ENCODE results near the gene GUCA2A. TPM values are rescaled to one million over a fixed set of nuclear protein-coding genes. Genes with fewer than 3 reads are reported as not detected.
A peak's percentile ranks its signal among the peaks of the same experiment; 100 is the strongest.

Gene GUCA2A
- total and polyA plus RNA-seq, 2 of the 13 experiments (the other 11 are each of a cell fraction or from before 2014, with no cell fraction given), result not detected

- TF ChIP-seq ELK4 (CRISPR knock-in tag; IDR thresholded peaks at IDR 0.05; ENCODE audit: borderline replicate concordance) (no peak), FOXK2 (IDR thresholded peaks at IDR 0.05) (no peak), HMG20A (CRISPR knock-in tag; IDR thresholded peaks at IDR 0.05; ENCODE audit: borderline replicate concordance) (no peak), ZFP36L2 (CRISPR knock-in tag; IDR thresholded peaks at IDR 0.05) (no peak), MEF2D (CRISPR knock-in tag; IDR thresholded peaks at IDR 0.05) (no peak), SRSF9 (IDR thresholded peaks at IDR 0.05; ENCODE audit: borderline replicate concordance, insufficient read depth, low read depth, low read length, poor library complexity, severe bottlenecking) (no peak)
Observed at GRCh38 chr1:42148166-42148565, 16.4 kb downstream of the GUCA2A start (continued).

GRCh38 chr1:42146626-42147320 is 17.8 kb downstream of the GUCA2A start:
- WGBS (ENCODE audit: low lambda C conversion rate), result 23% methylated on average over 14 of the region's 19 CpGs
- Histone ChIP-seq H3K4me2 (ENCODE audit: low read depth, low read length) (no peak overlapping the region), H3K4me3 (replicated peaks in 1 of 3; ENCODE audit: insufficient read depth in 1 of 3, low read depth in 2 of 3, low read length in 3 of 3) (no peak overlapping the region), H3K4me1 (ENCODE audit: insufficient read depth, low read length) (peaks cover 8% of the 10 kb centered on the region; the same call in 1 of the 2 replicates), H4K20me1 (ENCODE audit: insufficient read depth, low read length) (no peaks in the 10 kb centered on the region), H2AFZ (ENCODE audit: low read length) (no peak overlapping the region), H3K27ac (ENCODE audit: extremely low read length, insufficient read depth, low read length) (no peak overlapping the region), H3K79me2 (ENCODE audit: insufficient read depth, low read length) (no peaks in the 10 kb centered on the region), H3K27me3 (ENCODE audit: control insufficient read depth in 1 of 2, insufficient read depth in 2 of 2, low read length in 2 of 2) (peaks cover 3 to 45% of the 10 kb centered on the region in 2 experiments; a peak in 3 of 5 replicates), H3K9ac (ENCODE audit: insufficient read depth, low read depth, low read length) (no peak overlapping the region), H3K36me3 (replicated peaks in 1 of 2; ENCODE audit: control insufficient read depth in 1 of 2, insufficient read depth in 2 of 2, low read length in 2 of 2) (no peaks in the 10 kb centered on the region), H3K9me3 (ENCODE audit: low read length) (no peaks in the 10 kb centered on the region)
- no TSS peak for BruUV-seq (replicated peaks)
- in situ Hi-C loops (cut with HindIII; ENCODE audit: extremely low pct_ligation_motif_present, low pct_unique_long_range_greater_than_20kb) (loop anchor here (10.0 kb wide), 1 partner anchor 598 kb away; the partner anchor contains the start of gene CLDN19), intact Hi-C loops (cut with micrococcal nuclease; ENCODE audit: unreplicated experiment) (loop anchor here (1.0 kb wide), 1 partner anchor 27 kb away; no protein-coding TSS in a partner anchor)
- ATAC-seq (peak; percentile 88), DNase-seq (ENCODE audit: low spot score) (peak; percentile 76), FAIRE-seq (peak; percentile 89)
- ChIA-PET CTCF (ENCODE audit: low intra/inter-chr PET ratio, low total read pairs) (interaction anchor here (2.1 kb wide), 1 partner anchor 26 kb away, joined by 31 read pairs; no protein-coding TSS in a partner anchor), POLR2A (no interaction called here)
- TF ChIP-seq GPBP1L1 (CRISPR knock-in tag; IDR thresholded peaks at IDR 0.05), result no peak
- no peak for TF ChIP-seq MYNN (CRISPR knock-in tag; IDR thresholded peaks at IDR 0.05; ENCODE audit: low read depth)
- TF ChIP-seq ZBTB1 (CRISPR knock-in tag; IDR thresholded peaks at IDR 0.05; ENCODE audit: borderline replicate concordance), result no peak
- TF ChIP-seq BCL6 (CRISPR knock-in tag; IDR thresholded peaks at IDR 0.05), result no peak
- TF ChIP-seq SYNCRIP (IDR thresholded peaks at IDR 0.05; ENCODE audit: insufficient read depth, low read depth, low read length), result no peak
- no peak for TF ChIP-seq BRCA1 (CRISPR knock-in tag; IDR thresholded peaks at IDR 0.05)
- no peak for TF ChIP-seq RFX1 (IDR thresholded peaks at IDR 0.05)
- TF ChIP-seq ZBTB20 (CRISPR knock-in tag; IDR thresholded peaks at IDR 0.05; ENCODE audit: borderline replicate concordance, low read depth), result no peak
- no peak for TF ChIP-seq ISL2 (CRISPR knock-in tag; IDR thresholded peaks at IDR 0.05)
- TF ChIP-seq ZNF441 (CRISPR knock-in tag; IDR thresholded peaks at IDR 0.05; ENCODE audit: borderline replicate concordance), result no peak
- TF ChIP-seq ZEB1 (IDR thresholded peaks at IDR 0.05; ENCODE audit: insufficient replicate concordance, low read depth), result peak; percentile 95
- no peak for TF ChIP-seq ZNF841 (CRISPR knock-in tag; IDR thresholded peaks at IDR 0.05; ENCODE audit: borderline replicate concordance)
- no peak for TF ChIP-seq ZNF256 (CRISPR knock-in tag; conservative IDR thresholded peaks at IDR 0.05)
- no peak for TF ChIP-seq PAF1 (CRISPR knock-in tag; IDR thresholded peaks at IDR 0.05)
- TF ChIP-seq ELF4 (CRISPR knock-in tag; IDR thresholded peaks at IDR 0.05; ENCODE audit: borderline replicate concordance), result no peak
- TF ChIP-seq ZNF670 (CRISPR knock-in tag; IDR thresholded peaks at IDR 0.05; ENCODE audit: borderline replicate concordance), result no peak
- TF ChIP-seq SIX4 (CRISPR knock-in tag; IDR thresholded peaks at IDR 0.05), result no peak
- no peak for TF ChIP-seq ZNF17 (CRISPR knock-in tag; IDR thresholded peaks at IDR 0.05)

Data from HepG2 (cell line).